NCI-H1105 treated with DMSO at 0.1 percent for 48 hours (cell line): ENCODE data around the gene GPR132.
"Not testable (repeated sequence)": the region's sequence is repeated elsewhere in the genome, so short reads cannot be mapped to it uniquely, and the experiment has no call there.

Source experiments
- DNase-seq: peaks from one replicate; lab custom pipeline; 2025; lab: John Stamatoyannopoulos, UW

GPR132 gene, protein sequence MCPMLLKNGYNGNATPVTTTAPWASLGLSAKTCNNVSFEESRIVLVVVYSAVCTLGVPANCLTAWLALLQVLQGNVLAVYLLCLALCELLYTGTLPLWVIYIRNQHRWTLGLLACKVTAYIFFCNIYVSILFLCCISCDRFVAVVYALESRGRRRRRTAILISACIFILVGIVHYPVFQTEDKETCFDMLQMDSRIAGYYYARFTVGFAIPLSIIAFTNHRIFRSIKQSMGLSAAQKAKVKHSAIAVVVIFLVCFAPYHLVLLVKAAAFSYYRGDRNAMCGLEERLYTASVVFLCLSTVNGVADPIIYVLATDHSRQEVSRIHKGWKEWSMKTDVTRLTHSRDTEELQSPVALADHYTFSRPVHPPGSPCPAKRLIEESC

GRCh38 chr14:105065280-105066228 is at the start of gene GPR132:
TSS of gene GPR132 (minus strand) at chr14:105065430. CDS start at chr14:105055420, 10,010 bp downstream.
- DNase-seq, result no peak

DNA sequence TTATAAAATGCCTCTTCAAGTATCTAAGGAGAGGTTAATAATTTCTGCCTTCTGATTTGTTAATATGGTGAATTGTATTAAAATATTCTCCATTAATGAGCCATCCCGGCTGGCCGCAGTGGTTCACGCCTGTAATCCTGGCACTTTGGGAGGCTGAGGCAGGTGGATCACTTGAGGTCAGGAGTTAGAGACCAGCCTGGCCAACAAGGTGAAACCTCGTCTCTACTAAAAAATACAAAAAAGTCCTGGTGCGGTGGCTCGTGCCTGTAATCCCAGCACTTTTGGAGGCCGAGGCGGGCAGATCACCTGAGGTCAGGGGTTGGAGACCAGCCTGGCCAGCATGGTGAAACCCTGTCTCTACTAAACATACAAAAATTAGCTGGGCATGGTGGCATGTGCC is 44.0 kb upstream of the GPR132 start:
- DNase-seq, result not testable (repeated sequence)

DNA sequence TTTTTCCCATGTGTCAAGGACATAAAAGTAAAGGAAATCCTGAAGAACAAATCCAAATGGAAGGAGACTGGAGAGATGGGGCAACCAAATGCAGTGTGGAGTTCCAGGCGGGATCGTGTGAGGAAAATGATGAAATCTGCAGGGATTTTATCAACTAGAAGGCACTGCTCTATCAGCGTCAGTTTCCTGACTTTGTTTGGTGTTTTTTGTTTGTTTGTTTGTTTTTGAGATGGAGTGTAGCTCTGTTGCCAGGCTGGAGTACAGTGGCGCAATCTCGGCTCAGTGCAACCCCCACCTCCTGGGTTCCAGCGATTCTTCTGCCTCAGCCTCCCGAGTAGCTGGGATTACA is 43.3 kb upstream of the GPR132 start:
- no peak for DNase-seq

- no peak for DNase-seq
Observed at GRCh38 chr14:105107781-105108515, 42.7 kb upstream of the GPR132 start.

DNA sequence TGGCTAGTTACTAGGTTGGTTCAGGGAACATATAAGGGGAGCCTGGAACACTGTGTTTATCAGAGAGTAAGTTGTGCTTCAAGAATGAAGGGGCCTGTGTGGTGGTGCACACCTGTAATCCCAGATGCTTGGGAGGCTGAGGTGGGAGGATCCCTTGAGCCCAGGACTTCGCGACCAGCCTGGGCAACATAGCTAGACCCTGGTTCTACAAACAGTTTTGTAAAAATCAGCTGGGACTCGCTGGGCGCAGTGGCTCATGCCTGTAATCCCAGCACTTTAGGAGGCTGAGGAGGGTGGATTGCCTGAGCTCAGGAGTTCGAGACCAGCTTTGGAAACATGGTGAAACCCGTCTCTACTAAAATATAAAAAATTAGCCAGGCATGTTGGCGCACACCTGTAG is 42.1 kb upstream of the GPR132 start:
- DNase-seq, result no peak

DNA sequence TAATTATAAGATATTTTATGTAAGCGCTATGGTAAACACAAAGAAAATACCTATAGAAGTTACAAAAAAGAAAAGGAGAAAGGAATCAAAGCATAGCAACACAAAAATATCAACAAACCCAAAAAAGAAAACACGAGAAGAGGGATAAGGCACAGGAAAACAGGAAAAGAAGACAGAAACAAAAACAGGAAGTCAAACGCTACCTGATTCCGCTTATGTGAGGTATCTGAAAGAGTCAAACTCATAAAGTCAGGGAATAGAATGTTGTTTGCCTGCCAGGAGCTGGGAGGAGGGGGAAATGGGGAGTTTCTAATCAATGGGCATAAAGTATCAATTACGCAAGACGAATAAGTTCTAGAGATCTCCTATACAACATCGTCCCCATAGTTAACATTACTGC is 39.9 kb upstream of the GPR132 start:
- DNase-seq, result no peak

DNA sequence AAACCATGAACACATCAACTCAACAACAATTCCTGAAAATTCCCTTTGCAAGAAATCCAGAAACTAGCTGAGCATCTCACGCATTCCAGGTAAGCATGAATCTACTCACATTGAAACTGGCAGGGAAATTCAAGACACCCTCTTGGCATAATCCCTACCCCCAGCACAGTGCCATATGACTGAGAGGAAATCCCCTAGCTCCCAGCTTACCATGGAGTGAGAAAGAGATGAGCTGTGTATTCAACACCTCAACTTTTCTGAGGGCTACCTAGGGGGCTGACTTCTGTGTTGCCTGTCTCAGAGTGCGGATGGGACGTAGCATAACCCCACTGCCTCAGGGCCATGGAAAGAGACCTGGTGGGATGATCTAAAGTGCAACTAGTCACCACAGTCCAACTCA is 37.7 kb upstream of the GPR132 start:
- DNase-seq, result no peak

GRCh38 chr14:105102361-105102870 is 37.2 kb upstream of the GPR132 start:
- DNase-seq, result no peak

GRCh38 chr14:105100910-105101309 is 35.7 kb upstream of the GPR132 start:
- no peak for DNase-seq

DNA sequence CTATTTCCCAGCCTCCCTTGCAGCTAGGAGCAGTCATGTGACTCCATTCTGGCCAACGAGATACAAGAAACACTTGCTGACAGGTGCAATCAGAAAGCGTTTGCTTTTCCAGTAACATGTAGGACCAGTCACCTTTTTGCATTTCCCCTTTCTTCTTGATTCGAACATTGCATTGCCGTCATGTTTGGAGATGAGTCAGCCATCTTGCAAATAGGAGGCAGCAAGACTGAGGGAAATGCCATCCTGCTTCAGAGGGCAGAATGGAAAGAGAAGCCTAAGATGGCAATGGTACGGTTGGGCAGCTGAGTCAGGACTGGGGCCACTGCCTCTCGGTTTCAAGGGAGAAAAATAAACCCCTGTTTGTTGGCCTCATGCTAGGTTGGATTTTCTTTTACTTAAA is 34.5 kb upstream of the GPR132 start:
- DNase-seq, result no peak

DNA sequence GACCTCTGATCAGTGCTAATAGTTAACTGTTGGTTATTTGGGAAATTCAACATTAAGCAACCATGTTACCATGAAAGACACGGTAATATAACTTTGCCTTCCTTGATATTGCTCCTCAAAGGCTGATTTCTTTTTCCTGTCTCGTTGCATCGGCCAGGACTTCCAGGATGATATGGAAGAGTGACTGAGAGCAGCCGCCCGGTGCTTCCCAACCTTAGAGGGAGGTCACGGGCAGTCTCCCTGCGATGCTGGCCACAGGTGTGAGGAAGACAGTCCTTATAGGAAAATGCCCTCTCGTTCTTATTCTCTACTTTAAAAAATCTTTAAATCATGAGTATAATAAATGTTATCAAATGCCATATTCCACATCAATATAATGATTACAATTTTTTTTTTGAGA is 33.1 kb upstream of the GPR132 start:
- no peak for DNase-seq

- no peak for DNase-seq
Observed at GRCh38 chr14:105097794-105098127, 32.5 kb upstream of the GPR132 start.

GRCh38 chr14:105096206-105096875 is 31.1 kb upstream of the GPR132 start:
- no peak for DNase-seq

- no peak for DNase-seq
Observed at GRCh38 chr14:105095236-105095805, 30.1 kb upstream of the GPR132 start.

DNA sequence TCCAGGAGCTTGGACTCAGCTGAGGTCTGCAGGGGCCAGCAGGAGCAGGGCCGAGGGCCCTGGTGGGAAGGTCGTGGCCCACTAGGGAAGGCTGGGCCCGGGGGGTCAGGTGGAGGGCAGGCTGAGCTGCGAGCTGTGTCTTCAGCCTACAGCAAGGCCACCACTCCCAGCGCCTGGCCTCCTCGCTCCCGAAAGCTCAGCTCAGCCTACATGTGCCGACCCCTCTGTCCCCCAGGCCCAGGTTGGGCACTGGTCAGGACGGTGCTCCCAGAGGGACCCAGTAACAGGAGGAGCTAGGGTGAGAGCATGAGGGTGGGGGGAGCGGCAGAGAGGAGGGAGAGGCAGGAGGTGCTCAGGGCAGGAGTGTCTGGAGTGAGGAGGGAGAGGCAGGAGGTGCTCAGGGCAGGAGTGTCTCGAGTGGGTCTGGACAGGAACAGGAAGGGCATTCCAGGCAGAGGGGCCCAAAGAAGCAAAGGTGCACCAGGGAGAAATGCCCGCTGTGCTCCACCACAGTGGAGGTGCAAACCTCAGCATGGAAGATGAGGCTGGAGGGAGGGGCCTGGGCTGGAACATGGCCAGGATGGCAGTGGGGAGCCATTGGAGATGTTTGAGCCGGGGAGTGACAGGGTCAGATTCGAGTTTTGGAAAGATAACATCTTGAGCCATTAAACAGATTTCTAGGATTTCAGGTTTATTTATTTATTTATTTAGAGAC is 29.1 kb upstream of the GPR132 start:
- DNase-seq, result no peak

DNA sequence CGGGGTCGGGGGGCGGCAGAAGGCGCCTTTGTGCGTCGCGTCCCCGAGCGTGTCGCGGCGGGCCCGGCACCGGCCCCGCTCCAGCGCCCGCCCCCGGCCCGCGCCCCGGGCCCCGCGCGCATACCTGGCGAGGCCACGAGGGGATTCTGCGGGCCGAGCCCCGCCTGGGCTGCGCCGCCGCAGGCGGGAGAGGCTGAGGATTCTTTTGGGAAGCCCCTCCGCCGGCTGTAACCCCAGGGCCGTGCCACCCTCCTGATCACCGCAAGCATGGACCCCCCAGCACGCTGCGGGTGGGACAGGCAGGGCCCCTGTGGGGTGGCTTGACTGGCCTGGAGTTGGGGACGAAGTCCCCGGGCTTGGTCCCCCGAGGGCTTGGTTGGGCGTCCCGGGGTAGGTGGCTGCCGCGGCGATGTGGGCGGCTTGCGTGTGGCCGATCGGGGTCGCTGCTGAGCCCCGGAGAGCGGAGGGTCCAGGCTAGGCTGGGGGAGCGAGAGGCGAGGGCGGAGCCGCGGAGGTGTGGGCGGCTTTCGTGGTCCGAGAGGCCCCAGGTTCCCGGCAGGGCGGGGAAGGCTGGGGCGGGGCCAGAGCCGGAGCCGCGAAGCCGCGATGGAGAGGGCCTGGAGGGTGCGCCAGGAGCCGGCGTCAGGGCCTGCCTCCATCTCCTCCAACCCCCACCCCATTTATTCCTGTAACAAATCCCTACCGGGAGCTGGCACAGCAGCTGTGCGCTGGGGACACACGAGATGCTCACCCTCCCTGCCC is 28.4 kb upstream of the GPR132 start:
- DNase-seq, result no peak

DNA sequence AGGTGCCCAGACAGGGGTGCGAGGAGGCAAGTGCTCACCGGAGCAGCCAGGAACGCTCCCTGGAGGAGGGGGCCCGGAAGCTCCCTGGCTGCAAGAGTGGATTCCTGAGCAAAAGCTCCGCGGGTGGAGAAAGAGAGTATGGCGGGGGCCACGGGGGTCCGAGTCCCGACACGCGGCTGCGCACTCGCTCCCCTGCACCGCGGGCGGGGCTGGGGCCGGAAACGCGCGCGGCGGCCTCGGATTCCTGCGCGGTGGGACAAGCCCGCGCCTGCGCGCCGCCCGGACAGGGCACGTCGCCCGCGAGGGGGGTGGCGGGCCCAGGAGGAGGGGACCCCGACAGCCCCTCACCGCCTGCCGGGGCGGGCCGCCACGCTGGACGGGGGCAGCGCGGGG is 27.8 kb upstream of the GPR132 start:
- no peak for DNase-seq

GRCh38 chr14:105092171-105093037 is 27.2 kb upstream of the GPR132 start:
- DNase-seq, result no peak
